Hematopoietic multipotent progenitor cell treated with erythropoietin and hydrocortisone succinate and interleukin-3 and kit ligand, for 17 days (in vitro differentiated cells): Measurements from ENCODE around the gene KNL1.
"Not testable (repeated sequence)": the region's sequence is repeated elsewhere in the genome, so short reads cannot be mapped to it uniquely, and the experiment has no call there.

ENCODE experiments used
- DNase-seq: peaks from one replicate; pipeline ENCODE4 v3.0.0-alpha.2; 2015; ENCODE audit warnings: low spot score

KNL1 gene

GRCh38 chr15:40584191-40584590, 9.9 kb upstream of the KNL1 start:
- DNase-seq = no peak

- no peak for DNase-seq
Observed at GRCh38 chr15:40590667-40591050, 3.4 kb upstream of the KNL1 start.

GRCh38 chr15:40591389-40591788, 2.7 kb upstream of the KNL1 start:
- no peak for DNase-seq

GRCh38 chr15:40593165-40593564, 884 bp upstream of the KNL1 start:
- no peak for DNase-seq

- no peak for DNase-seq
Observed at GRCh38 chr15:40594429-40594836, 384 bp downstream of the KNL1 start.

DNA sequence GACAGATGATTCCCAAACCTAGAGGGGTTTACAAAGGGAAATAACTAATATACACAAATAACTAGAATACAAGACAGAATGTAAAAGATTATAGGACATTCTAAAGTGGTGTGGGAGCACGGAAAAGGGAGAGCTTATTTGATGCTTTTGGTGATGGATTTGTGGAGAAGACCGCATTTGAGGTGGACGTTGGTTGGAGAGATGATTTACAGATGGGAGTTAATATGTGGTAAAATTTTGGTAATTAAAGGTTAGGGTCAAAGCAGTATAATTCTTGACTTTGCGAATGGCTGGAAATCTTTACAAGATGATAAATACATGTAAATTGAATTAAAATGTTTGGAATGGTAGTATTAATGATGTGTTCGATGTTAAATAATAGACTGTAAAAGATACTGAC, 1.2 kb downstream of the KNL1 start:
- no peak for DNase-seq

GRCh38 chr15:40595773-40596172, 1.7 kb downstream of the KNL1 start:
- no peak for DNase-seq

GRCh38 chr15:40597024-40597423, 3.0 kb downstream of the KNL1 start:
- no peak for DNase-seq

DNA sequence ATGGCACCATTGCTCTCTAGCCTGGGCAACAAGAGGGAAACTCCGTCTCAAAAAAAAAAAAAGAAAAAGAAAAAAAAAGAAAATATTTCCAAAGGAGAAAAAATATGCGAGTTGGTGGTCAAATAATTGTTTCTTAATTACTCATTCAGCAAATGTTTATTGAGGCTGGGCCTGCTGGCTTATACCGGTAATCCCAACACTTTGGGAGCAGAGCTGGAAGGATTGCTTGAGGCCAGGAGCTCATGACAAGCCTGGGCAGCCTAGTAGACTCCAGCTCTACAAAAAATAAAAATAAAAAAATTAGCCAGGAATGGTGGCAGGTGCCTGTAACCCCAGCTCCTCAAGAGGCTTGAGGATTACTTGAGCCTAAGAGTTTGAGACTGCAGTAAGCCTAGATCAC, 4.1 kb downstream of the KNL1 start:
- no peak for DNase-seq

- no peak for DNase-seq
Observed at GRCh38 chr15:40598672-40599071, 4.6 kb downstream of the KNL1 start.

DNA sequence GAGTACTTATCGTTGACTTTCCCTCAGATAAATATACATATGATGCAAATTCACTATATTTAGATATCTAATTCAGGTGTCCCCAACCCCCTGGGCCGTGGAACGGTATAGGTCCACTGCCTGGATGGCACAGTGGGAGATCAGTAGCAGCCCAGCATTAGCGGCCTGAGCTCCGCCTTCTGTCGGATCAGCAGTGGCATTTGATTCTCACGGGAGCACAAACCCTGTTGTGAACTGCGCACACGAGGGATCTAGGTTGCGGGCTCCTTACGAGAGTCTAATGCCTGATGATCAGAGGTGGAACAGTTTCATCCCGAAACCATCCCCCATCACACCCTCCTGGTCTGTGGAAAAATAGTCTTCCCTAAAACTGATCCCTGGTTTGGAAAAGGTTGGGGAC, 6.9 kb downstream of the KNL1 start:
- DNase-seq = no peak

DNA sequence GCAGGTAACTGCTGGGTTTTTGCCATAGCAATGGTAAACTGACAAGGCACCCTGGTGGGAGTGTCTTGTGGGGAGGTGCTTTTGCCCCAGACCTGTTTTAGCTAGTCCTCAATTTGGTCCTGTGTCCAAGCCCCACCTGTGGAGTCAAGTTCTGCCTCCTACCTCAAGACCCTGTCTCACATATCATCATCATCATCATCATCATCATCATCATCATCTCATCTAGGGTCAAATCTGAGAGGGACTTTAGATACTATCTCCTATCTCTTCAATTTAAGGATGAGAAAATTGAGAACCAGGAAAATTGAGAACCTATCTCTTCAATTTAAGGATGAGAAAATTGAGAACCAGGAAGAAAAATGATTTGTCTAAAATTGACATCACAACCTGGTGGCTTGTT, 9.9 kb downstream of the KNL1 start:
- DNase-seq = no peak

DNA sequence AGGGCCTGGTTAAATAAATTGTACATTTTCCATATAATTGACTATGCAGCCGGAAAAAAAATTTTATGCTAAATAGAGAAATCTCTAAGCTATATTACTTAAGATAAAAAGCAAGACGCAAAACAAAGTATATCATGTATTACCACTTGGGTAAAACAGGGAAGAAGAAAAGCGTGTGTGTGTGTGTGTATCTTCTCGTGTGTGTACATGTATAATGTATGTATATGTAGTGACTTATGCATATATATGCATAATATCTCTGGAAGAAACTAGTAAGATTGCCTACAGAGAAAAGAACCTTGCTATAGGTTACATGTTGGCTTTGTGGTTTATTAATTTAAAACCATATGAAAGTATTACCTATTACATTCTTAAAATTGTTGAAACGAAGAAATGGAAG, 19.0 kb downstream of the KNL1 start:
- no peak for DNase-seq

GRCh38 chr15:40618023-40618422, 24.0 kb downstream of the KNL1 start:
- no peak for DNase-seq

DNA sequence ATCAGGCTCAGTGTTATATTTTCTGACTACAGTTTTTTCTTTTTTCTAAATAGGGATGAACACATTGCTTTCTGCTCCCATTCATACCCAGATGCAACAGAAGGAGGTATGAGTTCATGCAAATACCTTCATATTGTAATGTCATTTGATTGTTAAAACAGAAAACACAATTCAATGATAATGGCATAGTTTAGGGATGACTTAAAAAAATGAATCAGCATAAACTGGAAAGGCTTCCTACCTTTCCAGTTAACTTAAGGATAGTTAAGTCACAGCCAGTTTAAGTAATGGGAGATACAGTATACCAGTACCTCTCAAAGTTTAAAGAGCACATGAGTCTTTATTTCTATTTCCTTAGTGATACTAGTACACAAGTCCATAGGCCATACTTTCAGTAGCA, 24.9 kb downstream of the KNL1 start:
- DNase-seq = no peak

- DNase-seq = no peak
Observed at GRCh38 chr15:40623361-40623760, 29.3 kb downstream of the KNL1 start.

DNA sequence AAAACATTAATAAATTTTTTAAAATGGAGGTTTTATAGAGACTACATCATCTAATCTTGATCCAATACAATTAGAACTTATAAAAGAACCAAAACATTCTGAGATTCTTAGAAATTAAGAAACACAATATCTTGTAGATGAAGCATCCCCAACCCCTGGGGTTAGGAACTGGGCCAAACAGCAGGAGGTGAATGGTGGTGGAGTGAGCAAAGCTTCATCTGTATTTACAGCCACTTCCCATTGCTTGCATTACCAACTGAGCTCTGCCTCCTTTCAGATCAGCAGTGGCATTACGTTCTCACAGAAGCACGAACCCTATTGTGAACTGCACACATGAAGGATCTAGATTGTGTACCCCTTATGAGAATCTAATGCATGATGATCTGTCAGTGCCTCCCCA, 36.3 kb downstream of the KNL1 start:
- DNase-seq = no peak

GRCh38 chr15:40633178-40633577, 39.1 kb downstream of the KNL1 start:
- DNase-seq = no peak

GRCh38 chr15:40637221-40637745, 43.2 kb downstream of the KNL1 start:
- no peak for DNase-seq

DNA sequence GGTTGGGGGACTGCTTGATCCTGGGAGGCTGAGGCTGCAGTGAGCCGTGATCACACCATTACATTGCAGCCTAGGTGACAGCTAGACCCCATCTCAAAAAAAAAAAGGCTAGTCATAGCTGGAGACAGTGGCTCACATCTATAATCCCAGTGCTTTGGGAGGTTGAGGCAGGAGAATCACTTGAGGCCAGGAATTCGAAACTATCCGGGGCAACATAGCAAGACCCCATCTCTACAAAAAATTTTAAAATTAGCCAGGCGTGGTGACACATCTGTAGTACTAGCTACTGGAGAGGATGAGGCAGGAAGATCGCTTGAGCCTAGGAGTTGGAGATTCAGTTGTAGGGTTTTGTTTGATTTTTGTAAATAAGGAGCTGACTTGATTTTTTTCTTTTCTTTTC, 45.6 kb downstream of the KNL1 start:
- no peak for DNase-seq

DNA sequence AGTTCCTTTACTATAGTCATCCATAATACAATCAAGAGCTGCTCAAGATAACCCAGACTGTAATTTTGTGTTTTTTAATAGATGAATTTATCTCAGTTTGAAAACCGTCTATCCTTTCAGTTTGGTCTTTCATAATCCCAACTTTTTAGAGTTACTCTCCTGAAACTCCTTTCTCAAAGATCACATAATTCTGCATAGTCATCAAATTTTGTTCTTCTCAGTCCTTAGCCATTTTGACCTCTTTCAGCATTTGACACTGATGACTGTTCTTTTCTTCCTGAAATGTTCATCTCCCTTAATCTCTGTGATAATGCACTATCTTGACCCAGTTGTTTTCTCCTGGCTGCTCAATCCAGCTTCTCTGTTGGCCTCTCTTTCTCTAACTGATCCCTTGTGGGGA, 53.5 kb downstream of the KNL1 start:
- no peak for DNase-seq

GRCh38 chr15:40650479-40650878, 56.4 kb downstream of the KNL1 start:
- DNase-seq = no peak

GRCh38 chr15:40660686-40661085, 66.6 kb downstream of the KNL1 start:
- peak; percentile 35 for DNase-seq

DNA sequence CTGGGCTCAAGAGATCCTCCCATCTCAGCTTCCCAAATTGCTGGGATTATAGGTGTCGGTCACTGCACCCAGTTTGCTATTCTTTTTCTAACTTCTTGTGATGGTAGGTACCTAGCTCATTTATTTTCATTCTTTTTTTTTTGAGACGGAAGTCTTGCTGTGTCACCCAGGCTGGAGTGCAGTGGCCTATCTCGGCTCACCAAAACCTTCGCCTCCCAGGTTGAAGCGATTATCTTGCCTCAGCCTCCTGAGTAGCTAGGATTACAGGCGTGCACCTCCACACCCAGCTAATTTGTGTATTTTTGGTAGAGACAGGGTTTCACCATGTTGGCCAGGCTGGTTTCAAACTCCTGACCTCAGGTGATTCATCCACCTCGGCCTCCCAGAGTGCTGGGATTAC, 70.9 kb downstream of the KNL1 start:
- DNase-seq = peak; percentile 47

GRCh38 chr15:40676290-40676689, 82.2 kb downstream of the KNL1 start:
- not testable (repeated sequence) for DNase-seq
